ENCODE data around the gene TMEM212. TPM values are rescaled to one million over a fixed set of nuclear protein-coding genes. Genes with fewer than 3 reads are reported as not detected.

TMEM212 gene
- total and polyA plus RNA-seq, 2 of the 13 experiments (the other 11 are each of a cell fraction or from before 2014, with no cell fraction given): not detected

DNA sequence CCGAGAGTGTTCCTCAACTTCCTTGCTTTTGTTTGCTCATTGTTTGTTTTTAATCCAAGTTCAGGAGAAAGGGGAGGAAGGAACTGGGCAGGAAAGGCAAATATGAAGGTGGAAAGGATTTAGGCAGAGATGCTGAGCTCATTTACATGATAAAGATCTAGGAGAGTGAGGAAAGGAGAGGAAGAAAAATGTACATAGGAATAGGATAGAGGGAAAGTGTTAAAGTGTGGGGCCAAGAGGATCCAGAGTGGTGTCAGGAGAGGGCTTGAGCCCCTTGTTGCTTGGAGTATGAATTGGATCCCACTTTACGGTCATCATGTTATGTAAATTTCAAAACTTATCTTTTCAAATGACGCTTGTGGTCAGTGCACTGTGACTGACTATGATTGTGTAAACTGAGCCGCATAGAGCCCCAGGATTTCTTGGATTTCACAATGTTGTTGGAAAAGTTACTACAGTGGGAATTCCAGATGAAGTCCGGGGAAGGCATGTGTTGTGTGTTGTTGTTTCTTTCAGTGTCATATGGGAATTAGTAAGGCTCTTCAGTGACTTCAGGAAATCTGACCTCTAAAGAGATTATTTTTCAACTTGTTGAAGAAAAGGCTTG is 17.8 kb upstream of the TMEM212 start (continued):
- TF ChIP-seq HNRNPLL (IDR thresholded peaks at IDR 0.05; ENCODE audit: low read depth, low read length, poor library complexity, severe bottlenecking) (no peak), ZBTB34 (CRISPR knock-in tag; IDR thresholded peaks at IDR 0.05) (no peak), ELF1 (CRISPR knock-in tag; IDR thresholded peaks at IDR 0.05) (no peak), GATAD2A (CRISPR knock-in tag; IDR thresholded peaks at IDR 0.05) (peak; percentile 88), ZNF780A (CRISPR knock-in tag; IDR thresholded peaks at IDR 0.05) (no peak), RXRB (CRISPR knock-in tag; IDR thresholded peaks at IDR 0.05; ENCODE audit: borderline replicate concordance) (peak; percentile 16; the same call in 1 of the 2 replicates), ZNF768 (CRISPR knock-in tag; IDR thresholded peaks at IDR 0.05) (no peak), ZNF792 (CRISPR knock-in tag; IDR thresholded peaks at IDR 0.05) (no peak), ONECUT2 (CRISPR knock-in tag; IDR thresholded peaks at IDR 0.05) (no peak), ZBTB20 (CRISPR knock-in tag; IDR thresholded peaks at IDR 0.05; ENCODE audit: borderline replicate concordance, low read depth) (no peak), ZNF276 (CRISPR knock-in tag; IDR thresholded peaks at IDR 0.05; ENCODE audit: low read depth) (no peak), LCORL (IDR thresholded peaks at IDR 0.05) (no peak), LCORL (CRISPR knock-in tag; IDR thresholded peaks at IDR 0.05) (no peak), CREB3 (CRISPR knock-in tag; IDR thresholded peaks at IDR 0.05) (no peak), SIX1 (CRISPR knock-in tag; IDR thresholded peaks at IDR 0.05; ENCODE audit: borderline replicate concordance) (peak; percentile 85), ZKSCAN8 (CRISPR knock-in tag; IDR thresholded peaks at IDR 0.05; ENCODE audit: borderline replicate concordance) (no peak), ELK4 (CRISPR knock-in tag; IDR thresholded peaks at IDR 0.05; ENCODE audit: borderline replicate concordance) (no peak), ZSCAN30 (CRISPR knock-in tag; IDR thresholded peaks at IDR 0.05) (no peak), ATF6 (CRISPR knock-in tag; conservative IDR thresholded peaks at IDR 0.05) (no peak)
- TF ChIP-seq, protein P1, sequence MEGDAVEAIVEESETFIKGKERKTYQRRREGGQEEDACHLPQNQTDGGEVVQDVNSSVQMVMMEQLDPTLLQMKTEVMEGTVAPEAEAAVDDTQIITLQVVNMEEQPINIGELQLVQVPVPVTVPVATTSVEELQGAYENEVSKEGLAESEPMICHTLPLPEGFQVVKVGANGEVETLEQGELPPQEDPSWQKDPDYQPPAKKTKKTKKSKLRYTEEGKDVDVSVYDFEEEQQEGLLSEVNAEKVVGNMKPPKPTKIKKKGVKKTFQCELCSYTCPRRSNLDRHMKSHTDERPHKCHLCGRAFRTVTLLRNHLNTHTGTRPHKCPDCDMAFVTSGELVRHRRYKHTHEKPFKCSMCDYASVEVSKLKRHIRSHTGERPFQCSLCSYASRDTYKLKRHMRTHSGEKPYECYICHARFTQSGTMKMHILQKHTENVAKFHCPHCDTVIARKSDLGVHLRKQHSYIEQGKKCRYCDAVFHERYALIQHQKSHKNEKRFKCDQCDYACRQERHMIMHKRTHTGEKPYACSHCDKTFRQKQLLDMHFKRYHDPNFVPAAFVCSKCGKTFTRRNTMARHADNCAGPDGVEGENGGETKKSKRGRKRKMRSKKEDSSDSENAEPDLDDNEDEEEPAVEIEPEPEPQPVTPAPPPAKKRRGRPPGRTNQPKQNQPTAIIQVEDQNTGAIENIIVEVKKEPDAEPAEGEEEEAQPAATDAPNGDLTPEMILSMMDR (CRISPR knock-in tag; IDR thresholded peaks at IDR 0.05): no peak
- TF ChIP-seq, protein P2, sequence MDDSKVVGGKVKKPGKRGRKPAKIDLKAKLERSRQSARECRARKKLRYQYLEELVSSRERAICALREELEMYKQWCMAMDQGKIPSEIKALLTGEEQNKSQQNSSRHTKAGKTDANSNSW (CRISPR knock-in tag; IDR thresholded peaks at IDR 0.05; ENCODE audit: borderline replicate concordance): no peak

Measured in HepG2 (cell line).